HG02970 (cell line): Measurements from ENCODE around the gene CRBN.

ENCODE experiments used
- ATAC-seq: cut with Tn5 transposase; IDR thresholded peaks from one replicate; pipeline ENCODE4 v1.9.1; 2021; ENCODE audit warnings: mild to moderate bottlenecking, moderate library complexity, moderate number of reproducible peaks; ENCODE audit not compliant: unreplicated experiment, low FRiP score

CRBN gene

GRCh38 chr3:3179407-3180094 lies at the start of gene CRBN:
Gene CRBN (minus strand): TSS chr3:3179691. CDS start chr3:3179687, 4 bp downstream.
- ATAC-seq, result peak; percentile 100

DNA sequence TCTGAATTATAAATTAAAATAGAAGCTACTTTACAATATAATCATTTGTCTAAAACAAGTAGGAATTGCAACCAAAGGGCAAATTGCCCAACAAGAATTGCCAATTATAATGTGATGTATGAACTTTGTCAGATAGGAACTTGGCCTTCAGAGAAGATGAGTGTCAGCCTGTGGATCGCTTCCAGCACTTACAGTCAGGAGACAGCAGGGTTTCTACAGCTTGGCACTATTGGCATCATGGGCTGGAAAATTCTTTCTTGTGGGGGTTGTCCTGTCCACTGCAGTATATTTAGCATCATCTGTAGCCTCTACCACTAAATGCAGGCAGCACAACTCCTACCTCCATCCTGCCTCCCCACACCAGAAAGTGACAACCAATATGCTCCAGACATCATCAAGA lies 48.1 kb upstream of the CRBN start:
- ATAC-seq, result no peak

DNA sequence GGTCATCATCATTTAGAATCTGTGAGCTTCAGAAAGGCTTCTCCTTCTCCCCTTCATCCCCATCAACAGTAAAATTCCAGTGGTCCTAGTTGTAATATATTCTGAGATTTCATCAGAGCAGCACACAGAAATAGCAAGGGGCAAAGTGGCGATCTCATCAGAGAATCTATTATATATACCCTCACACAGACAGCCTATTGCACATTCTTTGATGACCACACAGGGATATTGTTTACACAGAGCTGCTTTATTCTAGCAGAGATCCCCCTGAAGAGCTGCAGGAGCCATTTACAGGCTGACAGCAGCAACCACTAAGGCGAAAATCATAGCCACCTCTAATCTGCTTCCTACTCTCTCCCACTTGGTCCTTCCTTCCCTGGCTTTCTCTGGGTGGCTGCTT lies 42.0 kb upstream of the CRBN start:
- no peak for ATAC-seq

- no peak for ATAC-seq
Observed at GRCh38 chr3:3216401-3216800, 36.9 kb upstream of the CRBN start.

GRCh38 chr3:3212781-3213440 lies 33.4 kb upstream of the CRBN start:
- ATAC-seq, result no peak

DNA sequence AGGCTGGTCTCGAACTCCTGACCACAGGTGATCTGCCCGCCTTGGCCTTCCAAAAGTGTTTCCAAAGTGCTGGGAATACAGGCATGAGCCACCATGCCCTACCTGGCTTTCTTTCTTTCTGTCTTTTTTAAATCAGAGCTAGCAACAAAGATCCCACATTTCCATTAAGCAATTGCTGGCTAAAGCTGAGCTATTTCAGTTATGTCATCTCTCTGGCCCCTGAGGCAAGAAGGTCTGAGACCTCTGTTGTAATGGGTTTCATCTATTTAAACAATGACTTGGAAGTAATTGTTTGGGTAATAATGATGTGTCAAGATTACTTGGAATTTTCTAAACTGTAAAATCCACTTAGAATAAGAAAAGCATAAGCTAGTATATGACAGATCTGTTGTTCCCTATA lies 30.2 kb upstream of the CRBN start:
- ATAC-seq, result no peak

GRCh38 chr3:3209057-3209456 lies 29.6 kb upstream of the CRBN start:
- ATAC-seq, result no peak

GRCh38 chr3:3201611-3202010 lies 22.1 kb upstream of the CRBN start:
- peak; percentile 60 for ATAC-seq

GRCh38 chr3:3200632-3201212 lies 21.2 kb upstream of the CRBN start:
- peak; percentile 67 for ATAC-seq

DNA sequence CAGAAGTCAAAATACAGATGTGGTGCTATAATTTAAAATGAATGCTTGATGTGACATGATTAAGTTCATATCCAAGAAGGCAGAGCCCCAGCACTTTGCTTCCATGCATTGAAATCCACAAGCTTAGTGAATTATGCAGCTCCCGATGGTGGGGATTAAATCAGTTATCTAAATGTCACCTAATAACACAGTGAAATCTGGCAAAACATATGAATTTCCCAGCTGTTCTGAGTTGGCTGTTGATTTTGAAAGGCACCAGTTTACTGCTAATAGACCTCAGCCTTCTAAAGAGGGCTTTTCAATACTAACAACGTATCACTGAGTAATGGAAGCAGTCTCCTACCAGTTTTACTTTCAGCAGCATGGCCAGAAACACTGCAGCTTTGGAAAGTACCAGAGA lies 19.8 kb upstream of the CRBN start:
- ATAC-seq, result no peak

- ATAC-seq, result no peak
Observed at GRCh38 chr3:3196148-3196861, 16.8 kb upstream of the CRBN start.

- no peak for ATAC-seq
Observed at GRCh38 chr3:3194861-3195260, 15.4 kb upstream of the CRBN start.

- ATAC-seq, result no peak
Observed at GRCh38 chr3:3192286-3192675, 12.8 kb upstream of the CRBN start.

- ATAC-seq, result no peak
Observed at GRCh38 chr3:3191675-3192285, 12.3 kb upstream of the CRBN start.

DNA sequence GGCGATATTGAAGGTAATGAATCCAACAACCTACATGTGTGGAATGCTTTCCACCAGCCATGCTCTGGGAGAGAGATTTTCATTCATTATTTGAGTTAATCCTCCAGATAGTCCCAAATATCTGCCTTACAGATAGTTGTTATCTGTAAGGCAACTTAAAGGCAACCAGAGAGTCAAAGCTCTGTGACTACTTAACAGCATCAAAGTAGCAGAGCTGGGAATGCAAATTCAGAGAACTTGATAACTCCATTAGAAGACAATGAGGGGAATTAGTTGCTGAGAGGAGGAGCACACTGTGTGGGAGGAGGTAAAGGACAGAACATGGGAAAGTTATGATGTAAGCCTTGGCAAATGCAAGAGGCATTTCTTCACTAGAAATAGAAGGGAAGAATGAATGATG lies 10.5 kb upstream of the CRBN start:
- ATAC-seq, result no peak

- ATAC-seq, result no peak
Observed at GRCh38 chr3:3189102-3189727, 9.7 kb upstream of the CRBN start.

GRCh38 chr3:3184876-3185275 lies 5.4 kb upstream of the CRBN start:
- ATAC-seq, result no peak

DNA sequence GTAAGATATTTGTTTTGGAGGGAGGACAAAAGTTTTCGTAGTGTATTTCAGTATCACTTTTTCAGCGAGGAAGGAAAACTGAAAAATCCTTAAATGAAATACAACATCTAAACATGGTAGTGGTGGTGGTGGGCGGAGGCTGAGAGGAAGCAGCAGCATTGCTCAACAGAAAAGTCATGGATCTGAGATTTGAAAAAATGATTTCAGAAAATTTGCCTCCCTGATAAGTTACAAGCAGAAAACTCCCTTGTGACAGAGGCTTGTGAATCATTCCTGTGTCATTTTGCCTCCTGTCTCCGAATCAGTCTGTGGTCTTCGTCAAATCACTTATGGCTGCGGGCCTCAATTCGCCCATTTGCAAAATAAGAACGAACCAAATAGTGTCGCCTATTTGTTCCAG lies 965 bp upstream of the CRBN start:
- no peak for ATAC-seq

DNA sequence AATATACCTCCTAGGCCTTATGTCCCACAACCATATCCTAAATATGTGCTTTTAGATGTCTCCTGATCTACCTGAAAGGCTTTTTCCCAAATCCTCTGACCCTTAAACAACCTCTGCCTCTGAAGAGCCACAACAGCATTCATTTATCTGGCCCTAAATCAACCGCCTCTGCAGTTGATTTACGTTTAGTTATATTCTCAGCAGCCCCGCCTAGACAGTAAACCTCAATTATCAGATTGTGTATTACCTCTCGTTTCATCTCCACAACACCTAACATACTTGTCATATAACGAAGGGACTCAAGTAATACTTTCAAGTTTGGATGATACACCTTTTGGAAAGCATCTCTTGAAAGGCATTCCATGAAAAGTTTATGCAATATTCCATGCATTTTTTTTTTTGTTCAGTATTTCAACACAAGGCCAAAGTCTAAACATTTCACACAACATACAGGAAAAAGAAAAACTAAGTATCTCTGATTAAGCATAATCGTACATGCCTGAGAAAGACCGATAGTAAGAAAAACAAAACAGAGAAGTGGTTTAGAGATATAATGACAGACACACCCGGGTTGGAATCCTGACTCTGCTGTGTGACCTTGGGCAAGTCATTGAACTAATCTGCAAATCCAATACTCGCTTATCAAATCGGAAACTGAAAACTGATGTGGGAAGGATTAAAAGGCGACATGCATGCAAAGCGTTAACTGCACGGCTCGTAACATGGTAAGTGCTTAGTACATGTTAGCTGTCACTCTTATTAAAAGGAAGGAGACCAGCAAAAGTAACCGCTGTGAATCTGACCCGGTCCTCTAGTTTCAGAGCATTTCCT lies 778 bp downstream of the CRBN start:
- ATAC-seq, result no peak
